B cell (primary cell): ENCODE data around the gene FKRP. TPM values are rescaled to one million over a fixed set of nuclear protein-coding genes. Genes with fewer than 3 reads are reported as not detected.

ENCODE experiments used
- ATAC-seq: fragments of 200-7000 bp; cut with Tn5 transposase; one replicate; pipeline ENCODE4 v1.10.0; 2021; ENCODE audit warnings: low read depth, mild to moderate bottlenecking, moderate number of reproducible peaks, moderate library complexity
- CTCF ChIA-PET: fragments of 350-600 bp; sonication (Branson Sonifier 250); formaldehyde crosslinking; loops from one replicate; lab custom pipeline; 2021; ENCODE audit warnings: antibody characterized with exemption, inconsistent platforms; lab: Charles Lee
- POLR2A ChIA-PET: fragments of 350-600 bp; sonication (Branson Sonifier 250); formaldehyde crosslinking; loops from one replicate; lab custom pipeline; 2021; ENCODE audit warnings: antibody characterized with exemption; lab: Charles Lee
- DNase-seq: peaks from one replicate; pipeline ENCODE4 v3.0.0; 2013
- H2AFZ ChIP-seq: 2 replicates; pipeline ENCODE4 v1.6.1; 2012; ENCODE audit warnings: mild to moderate bottlenecking, low read depth, low read length; ENCODE audit not compliant: insufficient read depth, poor library complexity, severe bottlenecking
- H3K27ac ChIP-seq, 2 donors: 1 replicate in 1 of 2; 2 replicates in 1 of 2; pipeline ENCODE4 v1.5.1; 2012 to 2013; ENCODE audit warnings: low read length in 2 of 2, mild to moderate bottlenecking in 2 of 2, moderate library complexity in 1 of 2
- H3K27me3 ChIP-seq, 4 experiments: fragments of 200-600 bp in 1 of 4; sonication (generic) in 1 of 4; replicated peaks in 1 of 4; 1 replicate in 2 of 4; 2 replicates in 2 of 4; pipeline versions ENCODE4 v1.6.1 to v1.7.0; 2013 to 2016; ENCODE audit warnings: low read length in 3 of 4, mild to moderate bottlenecking in 2 of 4, mixed read lengths in 1 of 4, moderate library complexity in 1 of 4; ENCODE audit not compliant: insufficient read depth in 4 of 4, control insufficient read depth in 3 of 4; ENCODE audit errors: control extremely low read depth in 1 of 4
- H3K36me3 ChIP-seq, 2 experiments: replicated peaks in 1 of 2; 1 replicate in 1 of 2; 2 replicates in 1 of 2; pipeline versions ENCODE4 v1.6.1 to v1.7.1; 2013; ENCODE audit warnings: low read length in 1 of 2; ENCODE audit not compliant: insufficient read depth in 2 of 2, control insufficient read depth in 1 of 2; ENCODE audit errors: control extremely low read depth in 1 of 2, extremely low read depth in 1 of 2
- H3K4me1 ChIP-seq, 2 donors: fragments of 200-600 bp in 1 of 2; sonication (generic) in 1 of 2; 1 replicate in 1 of 2; 2 replicates in 1 of 2; pipeline versions ENCODE4 v1.5.1 to v1.6.1; 2013 to 2017; ENCODE audit warnings: low read length in 2 of 2; ENCODE audit not compliant: control insufficient read depth in 2 of 2, insufficient read depth in 2 of 2
- H3K4me2 ChIP-seq: replicated peaks from 2 replicates; pipeline ENCODE3; 2012; ENCODE audit warnings: mild to moderate bottlenecking, low read depth, low read length; ENCODE audit not compliant: poor library complexity, severe bottlenecking
- H3K4me3 ChIP-seq, 5 experiments: fragments of 200-600 bp in 1 of 5; sonication (generic) in 1 of 5; 1 replicate in 3 of 5; 2 replicates in 2 of 5; pipeline versions ENCODE4 v1.5.1 to v1.7.0; 2011 to 2016; ENCODE audit warnings: low read length in 4 of 5, mild to moderate bottlenecking in 4 of 5, low read depth in 2 of 5, control low read depth in 1 of 5, moderate library complexity in 1 of 5; ENCODE audit not compliant: insufficient read depth in 1 of 5; ENCODE audit errors: control extremely low read depth in 1 of 5, extremely low read depth in 1 of 5
- H3K79me2 ChIP-seq: fragments of 200-600 bp; sonication (generic); one replicate; pipeline ENCODE4 v1.6.0; 2016; ENCODE audit warnings: low read length; ENCODE audit not compliant: control insufficient read depth, insufficient read depth
- H3K9ac ChIP-seq: fragments of 200-600 bp; sonication (generic); 2 replicates; pipeline ENCODE4 v1.6.1; 2017; ENCODE audit warnings: mild to moderate bottlenecking, low read length, moderate library complexity
- H3K9me3 ChIP-seq, 3 donors: one replicate each; pipeline versions ENCODE4 v1.6.1 to v1.7.1; 2013; ENCODE audit warnings: low read length in 2 of 3; ENCODE audit not compliant: control insufficient read depth in 2 of 3, insufficient read depth in 1 of 3; ENCODE audit errors: control extremely low read depth in 1 of 3
- H4K20me1 ChIP-seq: 2 replicates; pipeline ENCODE4 v1.6.0; 2012; ENCODE audit warnings: mild to moderate bottlenecking, low read length; ENCODE audit not compliant: insufficient read depth, control insufficient read depth, poor library complexity, severe bottlenecking
- H3K27ac Mint-ChIP-seq: one replicate; pipeline ENCODE4 v1.8.0; 2021; ENCODE audit warnings: mixed read lengths
- H3K27me3 Mint-ChIP-seq: one replicate; pipeline ENCODE4 v1.8.0; 2021; ENCODE audit warnings: mixed read lengths
- H3K4me1 Mint-ChIP-seq: one replicate; pipeline ENCODE4 v1.8.0; 2021; ENCODE audit warnings: mixed read lengths
- H3K4me3 Mint-ChIP-seq: one replicate; pipeline ENCODE4 v1.8.0; 2021; ENCODE audit warnings: mixed read lengths
- H3K9me3 Mint-ChIP-seq: one replicate; pipeline ENCODE4 v1.8.0; 2022; ENCODE audit warnings: mixed read lengths; ENCODE audit not compliant: insufficient read depth
- CTCF ChIP-seq: fragments of 200-600 bp; IDR thresholded peaks from one replicate; pipeline ENCODE4 v1.8.0; 2022; ENCODE audit warnings: antibody characterized with exemption, mild to moderate bottlenecking
- EZH2 ChIP-seq: IDR thresholded peaks from 2 replicates; pipeline ENCODE4 v1.6.1; 2012; ENCODE audit warnings: borderline replicate concordance, low read depth, mild to moderate bottlenecking, moderate library complexity, low read length; ENCODE audit not compliant: insufficient read depth, poor library complexity, severe bottlenecking
- WGBS: methylation state at CpG from one replicate; pipeline ENCODE4 v1.1.5; 2013; ENCODE audit warnings: missing lambda C conversion rate; ENCODE audit not compliant: insufficient coverage; 5-methylcytosine and 5-hydroxymethylcytosine counted together
- intact Hi-C: fragments of 100-400 bp; cut with micrococcal nuclease; formaldehyde crosslinking; loops from one replicate; pipeline ENCODE4 v1.10.0; 2022
- polyA plus RNA-seq: library from polyadenylated mRNA; depleted of rRNA; stranded (reverse); fragments of >200 nt; gene quantifications from 2 replicates; pipeline ENCODE4 v1.2.3, GENCODE V29; 2012
- total RNA-seq, 2 donors: library from RNA; stranded (reverse); fragments of 120-200 nt in 1 of 2; gene quantifications; 1 replicate in 1 of 2; 2 replicates in 1 of 2; pipeline versions ENCODE4 v1.2.3 to v1.2.4, GENCODE V29; 2013 to 2022

FKRP gene
- total and polyA plus RNA-seq, 2 donors (not counting 1 experiment from before 2014, with no cell fraction given) = 30.2 to 38.8 TPM

- peaks cover 32 to 51% of the 10 kb centered on the region in 2 donors for H3K4me1 ChIP-seq
- Mint-ChIP-seq H3K27ac (peak within 1 kb of the TSS; percentile 98), H3K4me1 (peaks cover 52% of the 10 kb centered on the region), H3K9me3 (no peaks in the 10 kb centered on the region), H3K4me3 (peak within 1 kb of the TSS; percentile 93), H3K27me3 (no peaks in the 10 kb centered on the region)
- TF ChIP-seq EZH2 (no peak), CTCF (no peak)
- H3K4me2 ChIP-seq = peak within 1 kb of the TSS; percentile 98
- peak within 1 kb of the TSS; percentile 67 to 95 (median 79) for H3K4me3 ChIP-seq
- DNase-seq (peak; percentile 97), ATAC-seq (peak; percentile 86)
- H3K9ac ChIP-seq = peak within 1 kb of the TSS; percentile 94
- no peaks in the 10 kb centered on the region for H3K27me3 ChIP-seq
- H3K36me3 ChIP-seq = peaks cover 0 to 3% of the 10 kb centered on the region in 2 experiments
- intact Hi-C loops = loop anchor here (1.0 to 5.0 kb wide), 6 partner anchors 33 to 484 kb away; partner anchors contain the start of genes DACT3, FKRP, INAFM1 and STRN4
- peak within 1 kb of the TSS; percentile 79 for H2AFZ ChIP-seq
- H3K9me3 ChIP-seq = no peaks in the 10 kb centered on the region
- WGBS = under 1% methylated on average over 41 of the region's 46 CpGs
- H4K20me1 ChIP-seq = peaks cover 13% of the 10 kb centered on the region
- H3K27ac ChIP-seq = peak within 1 kb of the TSS; percentile 40 to 47
- POLR2A ChIA-PET = interaction anchor here (0.6 to 5.7 kb wide), 8 partner anchors 9 to 485 kb away, joined by 3 to 94 read pairs (median 4); no protein-coding TSS in a partner anchor
- peaks cover 41% of the 10 kb centered on the region for H3K79me2 ChIP-seq
- CTCF ChIA-PET = interaction anchor here (0.6 to 2.3 kb wide), 9 partner anchors 11 to 203 kb away, joined by 3 to 14 read pairs (median 4); no protein-coding TSS in a partner anchor
Observed at GRCh38 chr19:46788262-46788967, 42.6 kb downstream of the FKRP start, which contains the start of gene SLC1A5. SLC1A5 (minus strand) TSS chr19:46788594; CDS start chr19:46787965, 629 bp downstream.
